Stimulated activated CD4-positive, alpha-beta T cell treated with anti-CD3 and anti-CD28 coated beads, Interleukin-1b, Interleukin-23, amount 100 ng/mL, for 1 hour (primary cell): ENCODE measurements around the gene GALNT9.
"Not testable (repeated sequence)": the region's sequence is repeated elsewhere in the genome, so short reads cannot be mapped to it uniquely, and the experiment has no call there.

Experiments
- DNase-seq, 2 donors: peaks; one replicate each; pipeline ENCODE4 v3.0.0-alpha.2; 2020; ENCODE audit warnings: low read depth in 2 of 2

GALNT9 gene

DNA sequence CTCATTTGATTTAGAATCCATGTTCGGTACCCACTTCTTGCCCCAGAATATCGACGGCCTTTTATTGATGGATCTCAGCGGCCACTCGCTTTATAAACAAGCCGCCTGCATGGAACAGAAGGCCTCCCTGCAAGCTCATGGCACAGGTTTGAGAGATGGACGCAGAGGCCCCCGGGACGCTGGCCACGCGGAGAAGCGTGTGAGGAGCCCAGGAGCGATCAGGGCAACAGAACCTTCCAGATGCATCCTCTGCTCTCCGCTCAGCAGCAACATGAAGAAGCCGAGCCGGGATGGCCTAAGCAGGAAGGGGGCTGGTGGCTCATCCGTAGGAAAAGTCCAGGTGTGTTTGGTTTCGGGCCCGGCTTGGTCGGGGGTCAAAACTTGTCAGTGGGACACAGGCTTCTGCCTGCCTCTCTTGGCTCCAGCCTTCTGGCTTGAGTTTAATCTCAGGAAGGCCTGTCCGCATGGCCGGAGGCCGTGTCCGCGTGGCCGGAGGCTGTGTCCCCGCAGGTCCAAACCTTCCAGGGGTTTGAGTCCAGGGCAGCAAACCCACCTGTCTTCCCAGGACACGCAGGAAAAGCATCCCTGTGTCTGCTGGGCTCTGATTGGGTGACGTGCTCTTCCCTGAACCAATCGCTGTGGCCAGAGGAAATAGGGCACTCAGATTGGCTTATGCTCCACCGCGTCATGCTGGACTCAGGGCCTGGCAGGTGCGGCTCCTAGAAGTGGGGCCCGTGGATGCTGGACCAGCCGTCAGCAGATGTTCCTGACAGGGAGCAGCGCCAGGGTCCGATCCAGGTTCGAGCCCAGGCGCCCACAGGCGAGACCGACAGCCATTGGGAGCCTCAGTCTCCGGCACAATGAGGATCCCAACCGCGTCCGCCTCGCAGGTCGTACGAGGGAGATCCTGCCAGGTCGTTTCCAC is 65.0 kb downstream of the GALNT9 start:
- no peak for DNase-seq

DNA sequence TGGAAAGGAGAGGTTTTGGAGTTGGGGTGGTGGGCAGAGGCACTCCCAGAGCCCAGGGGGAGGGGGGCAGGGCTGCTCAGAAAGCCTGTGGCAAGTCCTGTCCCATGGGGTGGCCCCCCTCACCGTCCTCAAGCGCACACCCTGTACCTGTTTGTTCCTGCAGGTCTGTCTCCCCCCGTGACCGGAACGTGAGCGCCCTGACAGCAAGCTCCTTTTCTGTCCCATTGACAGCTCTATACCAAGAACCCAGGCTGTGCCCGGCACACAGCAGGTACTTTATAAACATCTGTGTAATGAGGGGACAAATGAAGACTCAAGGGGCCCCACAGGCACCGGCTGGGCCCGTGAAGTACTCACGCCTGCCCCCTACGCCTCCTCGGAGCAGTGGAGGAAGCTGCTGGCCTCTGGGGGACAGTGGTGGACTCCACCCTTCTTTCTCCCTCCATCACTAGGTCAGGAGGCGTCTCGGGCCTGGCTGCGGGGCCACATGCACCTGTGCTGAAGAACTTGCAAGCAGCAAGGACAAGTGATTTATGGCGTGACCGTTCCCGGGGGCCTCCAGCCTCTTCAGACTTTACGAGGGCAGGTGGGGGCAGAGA is 65.8 kb downstream of the GALNT9 start:
- DNase-seq, result no peak

DNA sequence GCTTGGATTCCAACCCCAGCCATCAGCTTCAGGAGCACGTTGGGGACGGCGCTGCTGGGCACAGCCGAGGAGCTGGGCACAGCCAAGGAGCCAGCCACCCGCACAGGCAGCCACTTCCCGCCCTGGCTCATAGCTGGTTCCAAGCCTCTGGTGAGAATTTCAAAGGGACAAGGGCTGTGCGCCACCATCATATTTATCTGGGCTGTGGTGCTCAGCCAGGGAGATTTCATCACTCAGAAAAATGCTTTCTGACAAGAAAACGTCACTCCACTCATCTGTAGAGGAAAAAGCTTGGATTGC is 66.4 kb downstream of the GALNT9 start:
- no peak for DNase-seq

DNA sequence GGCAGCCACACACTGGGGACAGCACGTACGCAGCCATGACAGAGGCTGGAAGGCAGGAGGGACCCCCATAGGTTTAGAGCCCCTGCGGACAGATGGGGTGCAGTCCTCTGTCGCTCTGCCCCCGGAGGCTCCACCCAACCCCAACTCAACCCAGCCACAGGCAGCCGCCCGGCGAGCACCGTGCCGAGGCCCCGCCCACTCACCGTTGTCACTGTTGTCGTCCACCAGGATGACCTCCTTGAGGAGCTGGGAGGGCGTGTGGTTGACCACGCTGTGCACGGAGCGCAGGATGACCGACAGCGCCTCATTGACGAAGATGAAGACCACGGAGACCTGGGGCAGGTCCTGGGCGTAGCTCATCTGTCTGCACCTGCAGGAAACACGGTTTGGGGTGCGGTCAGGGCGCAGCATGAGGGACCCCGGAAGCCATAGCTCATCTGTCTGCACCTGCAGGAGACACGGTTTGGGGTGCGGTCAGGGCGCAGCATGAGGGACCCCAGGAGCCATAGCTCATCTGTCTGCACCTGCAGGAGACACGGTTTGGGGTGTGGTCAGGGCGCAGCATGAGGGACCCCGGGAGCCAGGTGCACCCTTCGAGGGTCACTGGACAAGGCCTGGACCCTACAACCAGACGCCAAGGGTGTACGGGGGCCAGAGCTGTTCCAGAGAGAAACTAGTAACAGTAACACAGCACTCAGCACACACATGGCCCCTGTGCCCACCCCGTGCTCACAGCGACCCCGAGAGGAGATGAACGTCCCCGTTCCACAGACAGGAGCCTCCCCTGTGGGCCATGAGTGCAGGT is 66.9 kb downstream of the GALNT9 start:
- no peak for DNase-seq

DNA sequence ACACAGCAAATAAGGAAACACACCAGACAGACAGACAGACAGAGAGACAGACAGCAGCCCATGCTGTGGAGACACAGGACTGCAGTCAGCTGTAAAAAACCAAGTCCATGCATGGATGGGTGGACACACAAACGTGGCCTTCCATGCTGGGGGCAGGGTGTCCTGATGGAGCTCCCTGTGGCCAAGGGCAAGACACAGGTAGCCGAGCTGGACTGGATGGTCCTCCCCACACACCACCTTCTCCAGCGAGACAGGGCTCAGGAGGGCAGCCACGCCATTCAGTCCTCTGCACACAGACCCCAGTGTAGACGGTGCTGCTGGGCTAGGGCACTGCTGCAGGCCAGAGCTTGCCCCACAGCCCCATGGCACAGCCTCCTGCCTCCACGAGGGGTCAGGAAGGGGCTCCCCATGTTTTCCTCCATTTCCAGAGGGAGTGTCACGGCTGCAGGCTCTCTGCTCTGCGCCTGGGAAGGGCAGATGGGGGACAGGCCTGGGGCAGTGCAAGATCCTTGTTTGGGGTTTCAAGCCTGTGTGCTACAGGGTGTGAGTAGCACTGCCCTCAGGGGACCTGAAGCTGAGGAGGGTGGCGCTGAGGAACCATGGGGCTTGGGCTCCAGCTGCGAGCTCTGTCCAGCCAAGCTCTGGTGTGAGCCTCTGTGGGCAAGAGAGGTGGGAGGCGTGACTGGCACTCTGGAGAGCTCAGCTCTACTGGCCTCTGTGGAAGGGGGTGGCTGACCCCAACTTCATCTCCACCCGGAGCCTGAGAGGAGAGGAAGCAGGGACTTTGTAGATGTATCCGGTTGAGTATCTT is 67.9 kb downstream of the GALNT9 start:
- DNase-seq, result no peak

DNA sequence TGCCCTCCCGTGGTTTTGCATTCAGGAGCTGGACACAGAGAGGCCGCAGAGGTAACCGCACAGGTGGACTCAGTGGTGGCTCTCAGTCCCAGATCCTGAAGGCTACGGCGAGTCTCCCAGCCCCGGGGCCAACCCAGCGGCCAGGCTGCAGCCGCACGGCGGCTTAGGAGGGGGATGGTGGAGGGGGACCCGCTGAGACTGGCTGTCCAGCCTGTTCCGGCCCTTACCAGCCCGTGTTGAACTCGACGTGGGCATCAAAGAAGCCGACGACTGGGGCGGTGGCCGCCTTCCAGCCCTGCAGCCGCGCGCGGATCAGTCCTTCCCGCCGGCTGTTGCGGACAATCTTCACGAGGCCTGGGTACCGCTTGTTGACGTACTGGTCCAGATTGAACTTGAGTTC is 68.7 kb downstream of the GALNT9 start:
- no peak for DNase-seq

DNA sequence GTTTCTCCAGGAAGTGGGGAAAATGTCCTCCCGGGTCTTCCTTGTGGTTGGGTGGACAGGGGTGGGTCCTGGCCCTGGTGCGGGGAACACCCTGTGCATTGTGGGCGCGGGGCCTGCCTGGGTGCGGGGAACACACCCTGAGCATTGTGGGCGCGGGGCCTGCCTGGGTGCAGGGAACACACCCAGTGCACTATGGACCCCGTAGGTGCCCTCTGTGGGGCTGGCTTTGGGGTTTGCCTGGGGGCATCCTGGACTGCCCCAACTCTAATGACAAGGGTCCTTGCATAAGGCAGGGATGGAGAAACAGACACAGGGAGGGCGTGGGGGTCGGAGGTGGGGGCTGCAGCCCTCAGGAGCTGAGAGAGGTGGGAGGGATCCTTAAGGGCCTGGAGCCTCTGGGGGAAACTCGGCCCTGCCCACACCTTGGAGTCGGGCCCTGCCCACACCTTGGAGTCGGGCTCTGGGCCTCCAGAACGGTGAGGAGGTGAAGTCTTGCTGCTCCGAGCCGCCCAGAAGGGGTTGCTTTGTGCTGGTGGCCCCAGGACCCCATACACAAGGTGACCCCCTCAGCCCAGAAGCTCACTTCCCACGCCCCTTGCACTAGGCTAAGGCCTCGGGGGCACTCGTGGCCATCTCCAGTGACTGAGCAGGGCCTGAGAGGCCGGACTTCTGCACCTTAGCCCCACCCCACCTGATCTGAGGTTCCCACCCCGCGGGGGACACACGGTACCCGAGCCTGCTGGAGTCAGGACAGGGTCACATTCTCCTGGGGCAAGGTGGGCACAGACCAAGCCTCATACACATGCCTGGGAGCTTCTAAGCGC is 69.3 kb downstream of the GALNT9 start:
- no peak for DNase-seq

DNA sequence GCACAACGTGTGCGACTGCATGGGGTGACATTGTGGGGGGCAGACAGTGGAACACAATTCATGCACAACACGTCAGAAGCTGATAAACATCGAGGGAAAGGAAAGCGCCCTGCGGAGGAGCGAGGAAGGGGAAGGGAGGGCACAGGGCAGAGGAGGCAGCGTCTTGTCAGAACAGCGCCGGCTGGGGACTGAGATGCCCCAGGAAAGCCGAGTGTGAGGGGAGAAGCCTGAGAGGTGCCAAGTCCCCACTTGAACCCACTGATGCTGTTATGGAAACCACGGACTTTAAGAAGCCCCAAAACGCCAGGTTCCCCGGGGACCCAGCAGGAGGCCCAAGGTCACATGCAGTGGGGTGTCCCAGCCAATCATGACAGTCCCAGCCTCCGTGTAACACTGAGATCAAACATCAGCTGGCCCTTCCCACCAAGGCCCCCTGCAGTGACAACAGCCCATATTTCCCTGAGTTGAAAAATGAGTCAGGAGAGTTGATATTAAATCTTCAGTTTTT is 70.0 kb downstream of the GALNT9 start:
- DNase-seq, result no peak

DNA sequence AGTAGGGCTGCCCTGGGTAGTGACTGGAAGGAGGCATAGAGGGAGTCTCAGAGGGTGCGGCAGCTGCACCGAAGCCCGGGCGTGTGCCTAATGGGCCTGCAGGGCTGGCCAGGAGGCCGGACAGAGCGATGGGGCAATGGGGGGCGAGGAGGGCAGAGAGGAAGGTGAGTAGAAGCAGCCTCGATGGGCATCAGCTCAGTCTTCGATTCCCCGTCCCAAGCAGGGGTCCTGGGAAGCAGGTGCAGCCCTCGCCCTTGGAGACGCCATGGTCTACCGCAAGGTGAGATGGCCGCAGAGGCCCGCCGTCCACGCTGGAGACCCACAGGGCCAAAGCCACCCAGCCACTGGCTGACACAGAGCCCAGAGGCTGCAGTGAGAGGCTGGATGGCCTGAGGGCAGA is 70.8 kb downstream of the GALNT9 start:
- no peak for DNase-seq

DNA sequence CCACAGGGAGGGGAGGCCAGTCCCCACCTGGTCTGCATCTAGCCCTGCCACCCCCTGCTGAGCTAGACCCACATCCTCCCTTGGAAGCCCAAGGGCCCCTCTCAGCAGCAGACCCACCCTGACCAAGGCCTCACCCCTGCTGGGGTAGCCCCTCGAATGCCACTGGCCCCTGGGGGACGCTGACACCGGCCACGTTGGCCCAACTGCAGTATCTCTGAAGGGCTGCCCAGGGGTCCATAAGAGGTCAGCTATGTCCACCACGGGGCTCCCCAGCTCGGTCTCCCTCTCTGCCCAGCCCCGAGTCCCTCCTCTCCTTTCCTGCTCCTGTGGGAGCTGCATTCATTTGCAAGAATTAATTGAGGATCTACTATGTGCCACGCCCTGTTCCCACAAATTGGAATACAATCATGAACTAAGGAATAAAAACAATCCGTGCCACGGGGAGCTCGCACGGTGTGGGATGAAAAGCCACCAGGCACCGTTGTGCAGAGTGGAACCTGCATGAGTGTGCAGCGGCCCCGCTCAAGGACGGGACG is 71.4 kb downstream of the GALNT9 start:
- no peak for DNase-seq

DNA sequence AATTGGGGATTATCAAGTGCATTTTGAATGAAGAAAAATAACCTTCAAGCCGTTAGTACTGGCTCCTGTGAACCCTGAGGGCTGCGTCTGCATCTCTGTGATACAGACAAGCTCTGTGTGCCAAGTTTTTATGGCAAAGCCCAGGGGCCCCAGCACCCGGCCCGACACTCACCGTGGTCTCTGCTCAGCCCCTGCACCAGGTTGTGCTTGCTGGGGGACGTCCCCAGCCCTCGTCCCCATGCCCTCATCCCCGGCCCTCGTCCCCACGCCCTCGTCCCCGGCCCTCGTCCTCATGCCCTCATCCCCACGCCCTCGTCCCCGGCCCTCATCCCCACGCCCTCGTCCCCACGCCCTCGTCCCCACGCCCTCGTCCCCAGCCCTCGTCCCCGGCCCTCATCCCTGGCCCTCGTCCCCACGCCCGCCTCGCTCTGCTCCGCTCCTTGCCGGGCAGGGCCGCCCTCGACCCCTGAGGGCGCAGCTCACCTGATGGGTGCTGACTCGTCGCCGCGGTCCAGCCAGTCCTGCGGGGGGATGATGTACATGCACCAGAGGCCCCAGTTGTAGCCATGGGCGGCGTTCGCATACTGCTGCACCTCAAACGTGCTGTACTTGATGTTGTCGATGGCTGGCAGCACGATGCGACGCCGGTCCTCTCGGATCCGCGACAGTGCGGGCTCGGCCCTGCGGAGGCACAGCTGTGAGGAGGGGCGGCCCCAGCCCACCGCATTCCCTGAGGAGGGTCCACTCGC is 72.0 kb downstream of the GALNT9 start:
- no peak for DNase-seq

DNA sequence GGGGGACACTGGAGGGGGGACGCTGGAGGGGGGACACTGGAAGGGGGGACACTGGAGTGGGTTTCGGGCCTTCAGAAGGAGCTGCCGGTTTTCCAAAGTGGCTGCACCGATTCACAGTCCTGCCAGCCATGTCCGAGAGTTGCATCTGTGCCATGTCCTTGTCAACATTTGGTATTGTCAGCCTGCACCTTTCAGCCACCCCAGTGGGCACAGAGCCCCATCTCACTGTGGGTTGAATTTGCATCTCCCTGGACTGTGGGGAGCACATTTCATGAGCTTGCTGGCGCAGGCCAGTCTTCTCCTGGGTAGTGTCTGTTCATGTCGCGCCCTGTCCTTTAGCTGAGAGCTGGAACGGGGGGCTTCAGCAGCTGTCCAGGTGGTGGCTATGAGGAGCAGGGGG is 72.7 kb downstream of the GALNT9 start:
- DNase-seq, result no peak

DNA sequence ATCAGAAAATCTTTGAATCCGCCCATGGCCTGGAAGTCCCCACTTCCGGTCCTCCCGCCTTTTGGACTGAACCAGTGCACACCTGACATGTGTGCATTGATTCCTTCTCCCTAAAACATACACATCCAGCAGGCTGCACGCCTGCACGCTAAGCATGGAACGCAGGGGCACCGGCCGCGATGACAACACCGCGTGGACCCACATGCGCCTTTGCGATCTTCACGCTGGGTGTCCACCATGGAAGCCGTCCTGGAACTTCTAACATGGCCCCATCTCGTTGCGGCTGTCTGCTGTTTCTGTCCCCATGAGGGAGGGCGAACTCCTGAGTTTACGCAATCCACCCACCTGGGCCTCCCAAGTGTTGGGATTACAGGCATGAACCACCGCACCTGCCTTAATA is 73.7 kb downstream of the GALNT9 start:
- no peak for DNase-seq

DNA sequence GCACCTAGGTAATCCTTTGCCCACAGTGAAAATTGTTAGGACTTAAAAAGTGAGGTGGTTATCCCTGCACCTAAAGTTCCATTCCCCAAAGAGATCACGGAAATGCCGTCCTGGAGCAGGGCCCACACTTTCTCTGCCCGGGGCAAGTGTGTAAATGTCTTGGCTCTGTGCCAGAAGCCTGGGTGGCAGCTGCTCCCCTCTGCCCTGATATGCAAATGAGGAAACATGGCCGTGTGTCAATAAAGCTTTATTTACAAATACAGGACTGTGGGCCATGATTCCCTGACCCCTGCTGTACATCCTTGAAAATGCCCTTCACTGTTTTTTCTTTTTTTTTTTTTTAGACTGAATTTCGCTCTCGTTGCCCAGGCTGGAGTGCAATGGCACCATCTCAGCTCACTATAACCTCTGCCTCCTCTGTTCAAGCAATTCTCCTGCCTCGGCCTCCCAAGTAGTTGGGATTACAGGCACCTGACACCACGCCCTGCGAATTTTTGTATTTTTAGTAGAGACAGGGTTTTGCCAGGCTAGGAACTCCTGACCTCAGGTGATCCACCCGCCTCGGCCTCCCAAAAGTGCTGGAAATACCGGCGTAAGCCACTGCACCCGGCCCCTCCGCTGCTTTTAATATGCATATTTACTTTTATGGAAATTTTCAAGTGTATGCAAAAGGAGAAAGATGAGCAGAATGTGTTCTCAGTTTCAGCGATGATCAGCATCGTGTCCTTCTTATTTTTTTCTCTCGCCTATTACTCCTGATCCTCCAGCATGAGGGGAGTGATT is 75.5 kb downstream of the GALNT9 start:
- DNase-seq, result no peak

DNA sequence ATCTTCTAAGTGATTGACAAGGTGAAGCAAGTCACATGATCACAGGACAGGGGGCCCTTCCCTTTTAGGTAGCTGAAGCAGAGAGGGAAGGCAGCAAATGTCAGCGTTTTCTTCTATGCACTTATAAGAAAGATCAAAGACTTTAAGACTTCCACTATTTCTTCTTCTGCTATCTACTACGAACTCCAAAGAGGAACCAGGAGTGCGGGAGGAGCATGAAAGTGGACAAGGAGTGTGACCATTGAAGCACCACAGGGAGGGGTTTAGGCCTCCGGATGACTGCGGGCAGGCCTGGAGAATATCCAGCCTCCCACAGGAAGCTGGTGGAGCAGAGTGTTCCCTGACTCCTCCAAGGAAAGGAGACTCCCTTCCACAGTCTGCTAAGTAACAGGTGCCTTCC is 76.4 kb downstream of the GALNT9 start:
- not testable (repeated sequence) for DNase-seq

DNA sequence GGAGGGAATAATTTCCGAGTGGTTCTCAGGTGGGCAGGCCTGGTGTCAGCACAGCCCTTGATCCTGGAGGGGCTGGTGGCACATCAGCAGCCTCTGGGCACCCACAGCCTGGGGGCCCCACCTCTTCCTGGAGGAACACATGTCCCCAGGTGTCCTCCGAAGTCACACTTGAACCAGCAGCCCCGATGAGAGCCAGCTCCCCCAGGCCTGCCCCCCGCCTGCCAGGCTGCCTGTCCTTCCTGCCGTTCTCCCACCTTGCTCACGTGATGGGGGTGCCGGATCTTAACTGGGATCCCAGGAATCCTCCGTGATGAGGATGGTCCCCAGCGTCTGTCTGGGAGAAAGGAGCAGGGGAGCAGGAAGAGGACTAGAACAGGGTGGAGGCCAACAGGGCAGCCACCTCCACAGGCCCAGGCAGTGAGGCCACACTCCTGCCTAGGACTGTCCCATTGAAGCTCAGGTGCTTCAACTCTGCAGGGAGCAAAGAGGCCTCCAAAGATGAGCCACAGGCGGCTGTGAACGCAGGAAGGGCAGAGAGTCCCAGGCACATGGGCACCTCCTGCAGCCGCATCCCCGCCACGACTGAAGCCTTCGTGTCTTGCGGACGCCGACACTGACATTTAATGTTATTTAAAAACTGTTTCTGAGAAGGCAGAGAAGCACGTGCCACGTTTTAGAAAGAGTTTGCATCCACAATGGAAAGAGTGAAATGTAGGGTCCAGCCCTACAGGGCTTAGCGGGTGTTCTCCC is 77.5 kb downstream of the GALNT9 start:
- DNase-seq, result no peak

DNA sequence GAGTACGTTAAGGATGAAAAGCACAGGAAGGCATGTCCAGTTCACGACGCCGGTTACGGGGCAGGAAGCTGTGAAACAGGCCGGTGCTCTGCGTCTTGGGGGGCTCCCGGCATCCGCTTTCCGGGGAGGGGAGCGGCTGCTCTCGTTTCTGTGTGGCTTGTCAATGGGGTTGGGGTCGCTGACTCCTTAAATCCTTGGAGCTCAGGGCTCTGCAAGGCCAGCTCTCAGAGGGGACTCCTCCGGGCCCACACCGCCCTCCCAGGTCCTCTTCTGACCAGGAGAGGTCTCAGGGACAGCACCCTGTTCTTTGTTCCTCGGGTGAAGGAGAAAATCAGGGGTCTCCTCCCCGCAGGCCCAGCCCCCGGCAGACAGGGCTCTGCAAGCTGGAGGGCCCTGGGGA is 78.1 kb downstream of the GALNT9 start:
- no peak for DNase-seq

DNA sequence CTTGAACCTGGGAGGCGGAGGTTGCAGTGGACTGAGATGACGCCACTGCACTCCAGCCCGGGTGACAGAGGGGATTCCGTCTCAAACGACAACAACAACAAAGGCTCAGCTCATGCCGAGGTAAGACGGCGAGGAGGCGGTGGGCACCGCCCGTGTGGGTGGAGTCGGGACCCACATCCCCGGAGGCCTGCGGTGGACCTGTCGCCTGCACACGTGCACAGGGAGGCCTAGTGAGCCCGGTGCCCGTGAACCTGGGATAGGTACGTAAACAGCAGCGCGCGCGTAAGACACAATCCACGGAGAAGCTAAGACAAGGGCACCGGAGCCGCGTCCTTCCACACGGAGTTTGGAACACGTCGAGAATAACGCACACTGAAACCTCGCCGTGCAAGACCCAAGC is 78.7 kb downstream of the GALNT9 start:
- DNase-seq, result no peak
